Stimulated activated CD4-positive, alpha-beta T cell treated with anti-CD3 and anti-CD28 coated beads, Interleukin-1b, Interleukin-23, amount 100 ng/mL, for 1 hour (primary cell): ENCODE results near the gene SCAMP3.
A peak's percentile ranks its signal among the peaks of the same experiment; 100 is the strongest.
"Not testable (repeated sequence)": the region's sequence is repeated elsewhere in the genome, so short reads cannot be mapped to it uniquely, and the experiment has no call there.

Experiments
- DNase-seq, 2 donors: peaks; one replicate each; pipeline ENCODE4 v3.0.0-alpha.2; 2020; ENCODE audit warnings: low read depth in 2 of 2

The SCAMP3 gene

DNA sequence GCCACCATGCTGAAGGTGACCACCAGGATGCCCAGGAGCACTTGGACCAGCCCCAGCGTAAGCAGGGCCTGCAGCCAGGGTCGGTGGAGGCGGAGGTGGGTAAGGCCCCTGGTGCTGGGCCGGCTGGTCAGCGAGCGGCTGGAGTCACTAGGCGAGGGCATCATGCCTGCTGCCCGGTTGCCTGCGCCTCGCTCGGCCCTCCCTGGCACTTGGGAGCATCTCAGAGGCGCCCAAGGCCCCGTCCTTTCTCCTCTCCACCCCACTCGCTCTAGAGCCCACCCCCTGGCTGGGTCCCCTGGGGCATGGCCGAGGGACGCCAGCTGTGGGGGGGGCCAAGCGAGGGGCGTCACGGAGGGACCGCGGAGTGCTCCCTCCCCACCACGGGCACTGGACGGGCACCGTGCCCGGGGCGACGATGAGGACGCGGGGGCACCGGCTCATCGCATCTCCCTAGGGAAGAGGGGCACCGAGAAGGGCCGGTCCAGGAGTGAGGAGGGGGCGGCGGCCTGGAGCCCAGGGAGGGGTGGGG is 7.4 kb downstream of the SCAMP3 start:
- DNase-seq, result no peak

DNA sequence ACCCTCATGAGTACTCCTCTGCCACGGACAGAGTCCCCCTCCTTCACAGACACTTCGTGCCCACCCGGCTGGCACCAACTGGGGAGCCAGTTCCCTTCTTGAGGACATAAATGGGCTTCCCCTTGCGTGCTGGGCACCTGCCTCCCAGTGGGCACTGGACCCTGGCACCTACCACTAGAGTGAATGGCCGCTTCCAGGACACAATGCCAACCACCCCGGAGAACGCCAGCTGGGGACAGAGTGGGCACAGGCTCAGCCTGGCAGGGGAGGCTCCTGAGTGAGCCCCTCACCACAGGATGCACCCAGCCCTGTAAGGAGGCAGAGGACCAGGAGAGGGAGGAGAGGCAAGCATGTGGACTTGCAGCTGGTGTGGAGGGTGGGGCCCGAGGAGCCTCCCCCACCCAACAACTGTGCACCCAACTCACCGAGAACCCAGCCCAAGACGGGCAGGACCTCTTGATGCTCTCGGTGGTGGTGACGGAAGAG is 7.9 kb downstream of the SCAMP3 start:
- no peak for DNase-seq

DNA sequence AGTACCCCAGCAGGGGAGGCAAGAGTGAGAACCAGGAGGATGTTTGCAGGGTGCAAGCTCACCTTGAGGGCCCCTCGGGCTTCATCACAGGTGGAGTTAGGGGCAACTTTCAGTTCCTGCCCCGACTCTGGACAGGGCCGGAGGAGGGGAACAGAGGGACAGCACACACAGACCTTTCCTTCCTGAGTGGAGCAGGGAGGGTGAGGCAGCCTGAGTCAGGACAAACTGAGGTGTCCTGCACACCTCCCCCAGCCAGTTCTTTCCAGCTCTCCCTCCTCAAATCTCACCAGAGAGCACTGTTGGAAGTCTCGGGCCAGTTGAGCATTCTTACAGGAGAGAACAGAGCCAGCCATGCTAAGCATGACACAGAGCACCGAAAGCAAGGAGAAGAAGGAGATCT is 8.4 kb downstream of the SCAMP3 start:
- no peak for DNase-seq

DNA sequence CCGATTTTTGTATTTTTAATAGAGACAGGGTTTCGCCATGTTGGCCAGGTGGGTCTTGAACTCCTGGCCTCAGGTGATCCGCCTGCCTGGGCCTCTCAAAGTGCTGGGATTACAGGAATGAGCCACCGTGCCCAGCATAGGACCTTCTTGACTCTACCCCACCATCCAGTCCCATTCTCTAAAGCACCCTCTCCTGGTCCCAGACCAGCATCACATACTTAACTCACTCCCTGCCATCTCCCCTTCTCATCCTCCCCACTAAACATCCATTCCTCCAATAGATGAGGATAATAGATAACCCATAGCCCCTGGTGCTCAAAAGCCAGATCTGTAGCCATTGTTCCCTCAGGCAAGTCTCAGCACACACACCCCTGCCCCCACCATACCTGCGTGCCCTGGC is 9.0 kb downstream of the SCAMP3 start:
- DNase-seq, result no peak

DNA sequence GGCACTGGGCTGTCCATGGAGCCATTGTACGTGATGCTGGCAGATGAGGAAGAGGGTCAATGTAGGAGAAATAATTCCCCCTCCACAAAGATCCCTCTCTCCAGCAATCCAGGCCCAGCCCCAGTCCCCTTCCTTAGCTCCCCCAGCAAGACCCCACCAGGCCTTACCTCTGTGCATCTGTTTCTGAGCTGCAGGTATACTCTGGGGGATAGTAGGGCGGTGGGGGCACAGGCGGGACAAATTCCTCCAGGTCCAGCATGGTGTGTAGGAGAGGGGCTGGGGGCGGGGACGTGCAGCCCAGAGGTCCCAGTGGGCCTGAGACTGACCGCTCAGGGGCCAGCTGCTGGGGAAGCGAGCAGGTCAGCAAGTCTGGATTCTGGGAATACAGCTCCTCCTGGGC is 10.6 kb downstream of the SCAMP3 start:
- DNase-seq, result no peak

- DNase-seq, result peak; percentile 93 to 97
These were observed 11.3 kb downstream of the SCAMP3 start for GRCh38 chr1:155250633-155251449.

DNA sequence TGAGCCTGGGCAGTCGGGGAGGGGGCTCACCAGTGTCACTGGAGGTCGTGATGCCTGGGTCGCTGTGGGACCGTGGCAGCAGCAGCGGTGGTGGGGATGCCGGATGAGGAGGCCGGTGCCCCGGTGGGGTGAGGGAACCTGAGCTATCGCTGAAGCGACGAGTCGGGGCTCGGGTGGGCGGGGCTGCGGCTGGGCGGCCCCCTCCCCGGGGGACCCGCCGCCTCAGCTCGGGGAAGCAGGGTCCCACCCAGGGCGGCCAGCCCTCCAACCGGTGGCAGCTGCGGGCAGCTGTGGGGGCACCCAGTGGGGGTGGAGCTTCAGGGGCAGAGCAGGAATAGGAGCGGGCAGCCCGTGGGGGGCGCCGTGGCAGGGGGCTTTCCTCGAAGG is 11.9 kb downstream of the SCAMP3 start:
- no peak for DNase-seq

GRCh38 chr1:155247667-155248553 is 14.2 kb downstream of the SCAMP3 start:
- no peak for DNase-seq

GRCh38 chr1:155246796-155247195 is 15.4 kb downstream of the SCAMP3 start:
- DNase-seq, result not testable (repeated sequence)

- no peak for DNase-seq
These were observed 17.0 kb downstream of the SCAMP3 start for GRCh38 chr1:155245163-155245524.

DNA sequence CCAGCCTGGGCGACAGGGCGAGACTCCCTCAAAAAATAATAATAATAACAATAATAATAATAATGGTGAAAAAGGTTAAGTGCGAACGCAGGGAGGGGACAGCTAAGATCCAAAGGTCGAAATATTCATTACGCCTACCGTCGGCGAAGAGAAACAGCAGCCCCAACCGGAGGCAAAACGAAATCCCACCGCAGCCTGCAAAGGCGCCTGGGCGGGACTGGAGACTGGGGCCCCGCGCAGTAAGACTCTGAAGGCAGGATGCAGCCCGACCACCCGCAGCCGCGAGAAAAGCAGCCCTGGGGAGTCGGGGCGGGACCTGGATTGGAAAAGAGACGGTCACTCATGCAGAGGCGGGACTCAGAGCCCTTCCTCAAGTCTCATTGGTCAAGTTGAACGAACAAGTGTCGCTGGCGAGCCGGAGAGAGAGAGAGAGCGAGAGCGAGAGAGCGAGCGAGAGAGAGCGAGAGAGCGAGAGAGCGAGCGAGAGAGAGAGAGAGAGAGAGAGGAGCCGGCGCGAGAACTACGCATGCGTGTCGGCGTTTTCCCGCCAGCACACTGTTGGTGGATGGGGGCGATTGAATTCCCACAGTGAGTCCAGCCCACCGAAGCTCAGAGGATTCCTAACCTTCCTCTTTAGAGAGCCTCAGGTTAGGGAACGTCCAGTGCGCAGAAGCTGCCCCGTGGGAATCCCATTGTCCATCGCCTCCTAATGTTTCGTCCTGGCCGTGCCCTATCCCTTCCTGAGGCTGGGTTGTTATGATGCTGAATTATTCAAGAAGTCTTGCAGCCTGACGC is 17.6 kb downstream of the SCAMP3 start:
- peak; percentile 66 to 81 for DNase-seq

- no peak for DNase-seq
These were observed 19.3 kb downstream of the SCAMP3 start for GRCh38 chr1:155242805-155243358.

GRCh38 chr1:155241841-155242264 is 20.3 kb downstream of the SCAMP3 start:
- no peak for DNase-seq

DNA sequence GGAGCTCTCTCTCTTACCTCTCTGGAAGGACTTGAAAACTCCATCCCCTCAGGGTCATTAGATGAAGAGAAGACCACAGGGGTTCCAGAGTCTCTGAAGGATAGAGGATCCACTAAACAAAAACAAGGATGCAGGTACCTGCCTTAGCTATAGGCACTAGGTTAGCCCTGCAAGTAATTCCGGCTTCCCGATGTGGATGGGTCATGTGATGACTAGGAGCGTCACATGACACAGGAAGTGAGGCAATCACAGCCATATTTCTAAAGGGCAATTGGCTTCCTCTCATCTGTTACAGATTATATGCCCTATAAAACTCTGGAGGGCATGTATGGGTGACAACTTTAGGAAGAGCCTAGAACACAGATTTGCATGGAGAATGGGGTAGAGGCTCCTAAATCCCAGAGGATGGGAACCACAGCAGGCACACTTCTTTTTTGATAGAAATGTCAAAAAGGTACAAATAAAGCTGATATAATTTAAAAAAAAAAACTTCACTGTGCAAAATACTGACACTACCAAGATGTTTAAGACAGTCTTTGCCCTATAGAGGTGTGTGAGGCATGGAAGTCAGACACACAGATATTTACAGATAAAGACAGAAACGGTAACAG is 21.0 kb downstream of the SCAMP3 start:
- DNase-seq, result peak in 1 of 2 donors; percentile 22

DNA sequence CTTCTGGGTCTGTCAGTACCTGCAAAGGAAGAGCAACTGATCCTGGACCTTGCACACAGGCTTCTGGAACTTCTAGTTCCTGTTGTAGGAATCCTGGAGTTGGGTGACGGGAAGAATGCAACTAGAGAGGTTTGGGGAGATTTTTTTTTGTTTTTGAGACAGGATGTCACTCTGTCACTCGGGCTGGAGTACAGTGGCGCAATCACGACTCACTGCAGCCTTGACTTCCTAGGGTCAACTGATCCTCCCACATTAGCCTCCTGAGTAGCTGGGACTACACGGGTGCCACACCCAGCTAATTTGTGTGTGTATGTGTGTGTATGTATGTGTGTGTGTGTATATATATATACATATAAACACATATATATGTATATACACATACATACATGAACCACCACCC is 25.7 kb downstream of the SCAMP3 start:
- no peak for DNase-seq

- not testable (repeated sequence) for DNase-seq
These were observed 26.8 kb downstream of the SCAMP3 start for GRCh38 chr1:155235375-155235774.

DNA sequence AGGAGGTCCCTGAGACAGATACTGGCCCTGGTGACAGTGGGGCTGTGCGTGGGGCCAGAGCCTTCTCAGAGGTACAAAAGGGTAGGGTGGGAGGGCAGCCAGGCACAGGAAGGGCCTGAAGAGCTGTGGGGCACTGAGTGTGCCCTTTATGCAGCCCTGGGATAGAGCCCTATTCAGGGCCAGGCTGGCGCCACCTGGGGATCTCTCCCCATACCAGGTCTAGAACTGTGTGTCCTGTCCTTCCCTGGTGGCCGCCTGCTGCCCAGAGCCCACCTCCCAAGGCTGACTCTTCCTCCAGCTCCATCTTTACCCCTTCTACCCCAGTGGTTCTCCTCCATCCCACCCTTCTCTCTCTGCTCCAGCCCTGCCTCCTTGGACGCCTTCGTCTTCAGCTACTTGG is 28.7 kb downstream of the SCAMP3 start:
- DNase-seq, result not testable (repeated sequence)

DNA sequence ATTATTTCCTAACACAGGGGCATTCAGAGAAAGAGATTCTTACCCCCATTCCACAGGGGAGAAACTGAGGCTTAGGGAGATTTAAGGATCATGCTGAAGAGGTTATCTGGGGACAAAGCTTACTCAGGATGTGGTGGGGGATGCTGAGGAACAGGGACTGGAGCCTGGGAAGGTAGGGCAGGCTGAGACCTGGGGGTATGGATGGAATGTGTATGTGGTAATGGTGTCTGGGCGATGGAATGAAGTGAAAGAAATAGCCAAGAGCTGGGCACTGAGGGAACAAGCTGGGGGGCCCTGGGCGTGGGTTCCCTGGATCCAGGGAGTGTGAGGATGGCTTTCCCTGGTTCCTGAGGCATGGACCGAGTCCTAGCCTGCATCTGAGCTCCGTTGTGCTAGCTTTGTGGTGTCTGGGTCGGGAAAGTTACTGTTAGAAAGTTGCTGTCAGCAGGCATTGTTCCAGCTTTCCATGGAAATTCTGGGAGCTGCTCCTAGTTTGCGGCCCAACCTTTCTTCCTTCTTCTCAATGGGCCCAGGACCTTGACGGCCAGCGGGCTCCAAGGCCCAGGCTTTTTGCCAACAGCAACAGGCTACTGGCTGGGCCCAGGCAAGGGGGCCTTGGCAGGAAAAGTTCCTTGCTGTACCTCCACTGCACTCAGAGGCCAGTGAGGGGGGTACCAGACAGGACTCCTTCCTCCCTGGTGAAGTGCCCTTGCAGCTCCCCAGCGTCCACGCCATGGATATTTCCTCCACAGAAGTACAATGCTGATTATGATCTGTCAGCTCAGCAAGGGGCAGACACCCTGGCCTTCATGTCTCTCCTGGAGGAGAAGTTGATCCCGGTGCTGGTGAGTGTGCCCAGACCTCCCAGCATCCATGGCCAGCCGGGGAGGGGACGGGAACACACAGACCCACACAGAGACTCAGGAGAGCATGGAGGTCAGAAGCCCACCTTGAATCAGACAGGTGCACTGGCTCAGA is 29.9 kb downstream of the SCAMP3 start:
- DNase-seq, result not testable (repeated sequence)

DNA sequence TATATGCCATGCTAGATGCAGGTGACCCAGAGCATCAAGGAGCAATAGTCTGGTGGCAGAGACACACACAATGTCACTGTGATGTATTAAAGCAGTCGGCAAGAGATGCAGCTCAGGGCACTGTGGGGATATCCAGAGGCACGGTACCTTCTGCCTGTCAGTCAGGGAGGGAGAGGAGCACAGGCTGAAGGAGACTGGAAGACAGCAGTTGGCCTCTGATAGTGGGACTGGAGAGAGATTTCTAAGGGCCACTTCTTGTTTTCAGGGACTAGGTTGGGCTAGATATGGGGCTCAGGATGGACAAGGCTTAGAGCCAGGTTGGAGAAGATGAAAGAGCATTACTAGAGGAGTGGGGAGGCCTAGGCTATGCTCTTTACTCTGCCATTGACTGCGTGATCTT is 30.9 kb downstream of the SCAMP3 start:
- not testable (repeated sequence) for DNase-seq

- DNase-seq, result no peak
These were observed 34.1 kb downstream of the SCAMP3 start for GRCh38 chr1:155228096-155228427.
